Ammon's horn (tissue), 1 donor: ENCODE results near the gene LOXHD1.

Source experiments
- DNase-seq: peaks from one replicate; pipeline ENCODE4 v3.0.0-alpha.2; 2016; ENCODE audit warnings: low spot score

Gene LOXHD1

GRCh38 chr18:46449033-46449432 lies 208.0 kb downstream of the LOXHD1 start:
- DNase-seq: no peak

- DNase-seq: no peak
Observed at GRCh38 chr18:46448347-46448746, 208.7 kb downstream of the LOXHD1 start.

- DNase-seq: no peak
Observed at GRCh38 chr18:46447792-46448191, 209.2 kb downstream of the LOXHD1 start.

GRCh38 chr18:46447323-46447722 lies 209.7 kb downstream of the LOXHD1 start:
- no peak for DNase-seq

- no peak for DNase-seq
Observed at GRCh38 chr18:46445522-46446313, 211.3 kb downstream of the LOXHD1 start.

- no peak for DNase-seq
Observed at GRCh38 chr18:46439037-46439436, 218.0 kb downstream of the LOXHD1 start.

- DNase-seq: no peak
Observed at GRCh38 chr18:46437061-46437460, 220.0 kb downstream of the LOXHD1 start.

GRCh38 chr18:46436621-46437020 lies 220.4 kb downstream of the LOXHD1 start:
- no peak for DNase-seq

GRCh38 chr18:46435031-46435430 lies 222.0 kb downstream of the LOXHD1 start:
- no peak for DNase-seq

- no peak for DNase-seq
Observed at GRCh38 chr18:46434629-46435028, 222.4 kb downstream of the LOXHD1 start.

GRCh38 chr18:46433121-46433826 lies 223.7 kb downstream of the LOXHD1 start:
- DNase-seq: no peak

GRCh38 chr18:46431522-46432171 lies 225.4 kb downstream of the LOXHD1 start:
- DNase-seq: no peak

- no peak for DNase-seq
Observed at GRCh38 chr18:46429649-46430224, 227.3 kb downstream of the LOXHD1 start.

GRCh38 chr18:46429130-46429529 lies 227.9 kb downstream of the LOXHD1 start:
- no peak for DNase-seq

- no peak for DNase-seq
Observed at GRCh38 chr18:46428368-46428767, 228.7 kb downstream of the LOXHD1 start.

GRCh38 chr18:46427216-46427995 lies 229.6 kb downstream of the LOXHD1 start:
- no peak for DNase-seq
